ENCODE measurements around the gene FAM13C.
"Not testable (repeated sequence)": the region's sequence is repeated elsewhere in the genome, so short reads cannot be mapped to it uniquely, and the experiment has no call there.

The FAM13C gene

DNA sequence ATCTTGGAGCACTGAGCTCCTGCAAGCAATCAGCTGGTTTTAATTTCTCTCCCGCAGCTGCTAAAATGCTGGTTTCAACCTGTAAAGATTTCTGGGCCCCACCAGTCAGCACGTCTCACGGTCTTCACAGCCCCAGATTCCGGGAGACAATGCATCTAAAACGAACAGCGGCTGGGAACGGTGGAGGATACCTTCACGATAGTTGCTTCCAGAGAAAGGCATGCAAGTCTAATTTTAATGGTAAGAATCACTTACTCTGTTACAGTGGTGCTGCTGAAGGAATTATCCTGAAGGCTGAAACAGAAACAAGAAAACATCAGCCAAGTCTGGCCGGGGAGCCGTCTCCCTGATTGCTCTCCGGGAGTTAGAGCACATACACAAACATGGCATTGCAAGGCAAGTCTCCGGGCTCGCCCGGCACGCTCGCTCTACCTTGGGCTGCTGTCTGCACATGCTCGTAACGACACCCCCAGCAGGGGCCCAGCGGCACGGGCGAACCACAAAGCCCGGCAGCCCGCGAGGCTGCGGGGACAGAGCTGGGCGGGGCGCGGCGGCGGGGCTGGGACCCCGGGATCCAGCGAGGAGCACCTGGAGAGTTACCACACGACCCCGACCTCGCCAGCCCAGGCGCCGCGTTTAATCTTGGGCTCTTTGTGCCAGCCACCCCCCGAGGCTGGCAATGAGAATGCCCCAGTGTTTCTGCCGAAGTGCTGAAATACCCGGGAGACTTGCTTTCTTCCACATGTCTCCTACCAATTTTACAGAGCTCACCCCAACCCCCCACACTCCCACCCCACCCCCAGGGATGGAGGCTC, at the start of gene FAM13C:
Gene FAM13C (minus strand): TSS at position 406 of the 815 bp plus-strand sequence. CDS start 89 bp downstream, at position 317.
- H3K9ac ChIP-seq (ENCODE audit: low read depth, low read length), result peak within 1 kb of the TSS; percentile 66; the same call in 1 of the 2 replicates
- no peaks in the 10 kb centered on the region for H3K36me3 ChIP-seq (ENCODE audit: control insufficient read depth, insufficient read depth, low read length)
- peaks cover 46% of the 10 kb centered on the region for H3K27me3 ChIP-seq (ENCODE audit: control insufficient read depth, insufficient read depth, low read length)
- peak within 1 kb of the TSS; percentile 39 for H3K27ac ChIP-seq (ENCODE audit: low read depth, low read length)
- H3K4me1 ChIP-seq (ENCODE audit: control insufficient read depth, insufficient read depth, low read length), result peaks cover 10% of the 10 kb centered on the region
- H3K9me3 ChIP-seq (ENCODE audit: control insufficient read depth, insufficient read depth, low read length), result no peaks in the 10 kb centered on the region
- peak within 1 kb of the TSS; percentile 71 for H3K4me3 ChIP-seq (ENCODE audit: low read depth, low read length)

DNA sequence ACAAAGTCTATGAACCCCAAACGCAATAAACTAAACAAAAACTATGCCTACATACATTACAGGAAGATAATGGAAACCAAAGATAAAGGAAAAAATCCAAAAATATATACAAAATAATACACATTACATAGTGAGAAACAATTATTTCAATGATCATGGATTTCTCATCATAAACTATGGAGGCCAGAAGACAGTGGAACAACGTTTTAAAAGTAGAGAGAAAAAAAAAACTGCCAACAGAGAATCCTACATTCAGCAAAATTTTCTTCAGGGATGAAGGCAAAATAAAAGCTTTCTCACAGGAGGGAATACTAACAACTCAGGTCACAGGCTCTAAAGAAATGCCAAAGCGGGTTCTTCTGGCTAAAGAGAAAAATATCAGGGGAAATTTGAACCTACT, 42.9 kb upstream of the FAM13C start:
- H3K4me3 ChIP-seq (ENCODE audit: low read depth, low read length), result no peak overlapping the region
- H3K27ac ChIP-seq (ENCODE audit: low read depth, low read length), result no peak overlapping the region
- H3K4me1 ChIP-seq (ENCODE audit: control insufficient read depth, insufficient read depth, low read length), result peaks cover 5% of the 10 kb centered on the region; the same call in 1 of the 2 replicates
- no peaks in the 10 kb centered on the region for H3K36me3 ChIP-seq (ENCODE audit: control insufficient read depth, insufficient read depth, low read length)
- H3K9me3 ChIP-seq (ENCODE audit: control insufficient read depth, insufficient read depth, low read length), result peaks cover 2% of the 10 kb centered on the region; the same call in 1 of the 2 replicates
- H3K27me3 ChIP-seq (ENCODE audit: control insufficient read depth, insufficient read depth, low read length), result no peaks in the 10 kb centered on the region
- no peak overlapping the region for H3K9ac ChIP-seq (ENCODE audit: low read depth, low read length)

DNA sequence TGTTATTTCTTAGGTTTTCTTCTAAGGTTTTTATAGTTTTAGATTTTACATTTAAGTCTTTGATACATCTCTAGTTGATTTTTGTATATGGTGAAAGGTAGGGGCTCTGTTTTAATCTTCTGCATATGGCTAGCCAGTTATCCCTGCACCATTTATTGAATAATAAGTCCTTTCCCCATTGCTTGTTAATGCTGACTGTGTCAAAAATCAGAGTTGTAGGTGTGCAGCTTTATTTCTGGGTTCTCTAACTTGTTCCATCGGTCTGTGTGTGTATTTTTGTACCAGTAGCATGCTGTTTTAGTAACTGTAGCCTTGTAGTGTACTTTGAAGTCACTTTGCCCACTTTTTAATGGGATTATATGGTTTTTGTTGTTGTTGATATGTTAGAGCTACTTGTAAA, 37.9 kb upstream of the FAM13C start:
- H3K4me1 ChIP-seq (ENCODE audit: control insufficient read depth, insufficient read depth, low read length), result peaks cover 5% of the 10 kb centered on the region; the same call in 1 of the 2 replicates
- no peak overlapping the region for H3K27ac ChIP-seq (ENCODE audit: low read depth, low read length)
- H3K36me3 ChIP-seq (ENCODE audit: control insufficient read depth, insufficient read depth, low read length), result no peaks in the 10 kb centered on the region
- H3K27me3 ChIP-seq (ENCODE audit: control insufficient read depth, insufficient read depth, low read length), result no peaks in the 10 kb centered on the region
- 0 out of 2 replicates have a peak, but pooled peaks cover under 1% of the 10 kb centered on the region for H3K9me3 ChIP-seq (ENCODE audit: control insufficient read depth, insufficient read depth, low read length)
- no peak overlapping the region for H3K9ac ChIP-seq (ENCODE audit: low read depth, low read length)
- H3K4me3 ChIP-seq (ENCODE audit: low read depth, low read length), result no peak overlapping the region

DNA sequence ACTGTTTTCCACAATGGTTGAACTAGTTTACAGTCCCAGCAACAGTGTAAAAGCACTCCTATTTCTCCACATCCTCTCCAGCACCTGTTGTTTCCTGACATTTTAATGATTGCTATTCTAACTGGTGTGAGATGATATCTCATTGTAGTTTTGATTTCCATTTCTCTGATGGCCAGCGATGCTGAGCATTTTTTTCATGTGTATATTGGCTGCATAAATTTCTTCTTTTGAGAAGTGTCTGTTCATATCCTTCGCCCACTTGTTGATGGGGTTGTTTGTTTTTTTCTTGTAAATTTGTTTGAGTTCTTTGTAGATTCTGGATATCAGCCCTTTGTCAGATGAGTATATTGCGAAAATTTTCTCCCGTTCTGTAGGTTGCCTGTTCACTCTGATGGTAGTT, 37.0 kb upstream of the FAM13C start:
- H3K27ac ChIP-seq (ENCODE audit: low read depth, low read length); H3K9me3 ChIP-seq (ENCODE audit: control insufficient read depth, insufficient read depth, low read length); H3K4me3 ChIP-seq (ENCODE audit: low read depth, low read length); H3K36me3 ChIP-seq (ENCODE audit: control insufficient read depth, insufficient read depth, low read length); H3K27me3 ChIP-seq (ENCODE audit: control insufficient read depth, insufficient read depth, low read length); H3K4me1 ChIP-seq (ENCODE audit: control insufficient read depth, insufficient read depth, low read length); H3K9ac ChIP-seq (ENCODE audit: low read depth, low read length): not testable (repeated sequence)

DNA sequence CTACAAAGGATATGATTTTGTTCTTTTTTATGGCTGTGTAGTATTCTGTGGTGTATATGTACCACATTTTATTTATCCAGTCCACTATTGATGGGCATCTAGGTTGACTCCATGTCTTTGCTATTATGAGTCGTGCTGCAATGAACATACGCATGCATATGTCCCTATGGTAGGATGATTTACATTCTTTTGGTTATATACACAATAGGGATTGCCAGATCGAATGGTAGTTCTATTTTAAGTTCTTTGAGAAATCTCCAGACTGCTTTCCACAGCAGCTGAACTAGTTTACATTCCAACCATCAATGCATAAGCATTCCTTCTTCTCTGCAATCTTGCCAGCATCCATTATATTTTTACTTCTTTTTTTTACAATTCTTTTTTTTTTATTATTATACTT, 35.6 kb upstream of the FAM13C start:
- Histone ChIP-seq H3K4me1 (ENCODE audit: control insufficient read depth, insufficient read depth, low read length) (peaks cover 15% of the 10 kb centered on the region), H3K36me3 (ENCODE audit: control insufficient read depth, insufficient read depth, low read length) (no peaks in the 10 kb centered on the region), H3K9me3 (ENCODE audit: control insufficient read depth, insufficient read depth, low read length) (no peaks in the 10 kb centered on the region), H3K9ac (ENCODE audit: low read depth, low read length) (no peak overlapping the region), H3K27ac (ENCODE audit: low read depth, low read length) (no peak overlapping the region), H3K4me3 (ENCODE audit: low read depth, low read length) (no peak overlapping the region), H3K27me3 (ENCODE audit: control insufficient read depth, insufficient read depth, low read length) (no peaks in the 10 kb centered on the region)

DNA sequence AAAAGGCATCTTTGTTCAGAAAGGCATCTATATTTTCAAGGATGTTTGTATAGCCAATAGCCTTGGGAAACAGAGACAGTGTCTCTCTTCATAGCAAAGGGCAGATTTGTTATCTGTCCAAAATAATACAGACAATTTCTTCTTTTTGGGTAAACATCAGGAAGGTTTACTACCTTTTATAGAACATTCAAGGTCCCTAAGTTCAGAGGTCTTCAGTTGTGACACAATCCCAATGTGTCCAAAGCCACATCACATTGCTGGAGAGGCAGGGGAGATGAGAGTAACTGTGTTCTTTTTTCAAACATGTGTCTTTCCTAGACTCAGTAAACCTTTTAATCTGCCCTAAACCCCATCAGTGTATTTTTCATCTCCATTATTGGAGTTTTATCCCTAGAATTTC, 33.6 kb upstream of the FAM13C start:
- Histone ChIP-seq H3K4me1 (ENCODE audit: control insufficient read depth, insufficient read depth, low read length) (peaks cover 21% of the 10 kb centered on the region), H3K4me3 (ENCODE audit: low read depth, low read length) (no peak overlapping the region), H3K27ac (ENCODE audit: low read depth, low read length) (no peak overlapping the region), H3K36me3 (ENCODE audit: control insufficient read depth, insufficient read depth, low read length) (no peaks in the 10 kb centered on the region), H3K27me3 (ENCODE audit: control insufficient read depth, insufficient read depth, low read length) (no peaks in the 10 kb centered on the region), H3K9ac (ENCODE audit: low read depth, low read length) (no peak overlapping the region), H3K9me3 (ENCODE audit: control insufficient read depth, insufficient read depth, low read length) (no peaks in the 10 kb centered on the region)

DNA sequence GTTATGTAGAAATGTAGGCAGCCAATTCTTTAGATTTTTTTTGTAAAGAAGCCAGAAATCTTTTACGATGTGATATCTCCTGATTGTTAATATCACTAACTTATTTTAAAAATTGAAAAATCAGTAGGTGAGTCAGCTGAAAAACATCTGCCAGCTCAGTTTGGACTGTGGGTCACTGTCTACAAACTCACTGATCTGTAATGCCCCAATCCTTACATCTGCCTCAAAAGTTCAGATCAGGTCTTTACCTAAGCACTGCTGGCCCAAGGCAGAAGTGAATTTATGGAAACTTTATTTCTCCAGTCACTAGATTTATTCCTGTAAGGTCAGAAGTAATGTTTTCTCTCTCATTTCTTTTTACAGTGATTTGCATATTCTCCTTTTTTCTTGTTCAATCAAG, 31.0 kb upstream of the FAM13C start:
- Histone ChIP-seq H3K4me3 (ENCODE audit: low read depth, low read length) (no peak overlapping the region), H3K9ac (ENCODE audit: low read depth, low read length) (peak overlapping the region; percentile 39; the same call in 1 of the 2 replicates), H3K27ac (ENCODE audit: low read depth, low read length) (no peak overlapping the region), H3K4me1 (ENCODE audit: control insufficient read depth, insufficient read depth, low read length) (peaks cover 21% of the 10 kb centered on the region), H3K36me3 (ENCODE audit: control insufficient read depth, insufficient read depth, low read length) (no peaks in the 10 kb centered on the region), H3K27me3 (ENCODE audit: control insufficient read depth, insufficient read depth, low read length) (no peaks in the 10 kb centered on the region), H3K9me3 (ENCODE audit: control insufficient read depth, insufficient read depth, low read length) (no peaks in the 10 kb centered on the region)

DNA sequence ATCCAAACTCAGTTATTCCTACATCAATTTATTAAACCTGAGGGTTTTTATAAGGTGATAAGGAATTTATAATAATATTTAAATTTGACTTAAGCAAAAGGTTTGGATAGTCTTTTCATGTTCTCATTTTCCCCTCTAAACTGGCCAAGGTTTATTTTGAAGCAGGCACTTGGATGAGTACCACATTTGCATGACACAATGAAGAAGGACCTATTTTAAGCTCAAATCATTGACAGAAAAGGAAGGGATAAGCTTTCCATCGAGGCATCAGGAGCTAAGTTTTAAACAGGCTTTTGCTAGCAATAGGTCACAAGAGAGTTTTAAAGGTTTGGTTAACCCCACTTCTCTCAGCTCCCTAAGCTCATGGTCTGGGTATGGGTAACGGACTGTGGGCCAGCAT, 28.7 kb upstream of the FAM13C start:
- no peaks in the 10 kb centered on the region for H3K9me3 ChIP-seq (ENCODE audit: control insufficient read depth, insufficient read depth, low read length)
- no peak overlapping the region for H3K4me3 ChIP-seq (ENCODE audit: low read depth, low read length)

DNA sequence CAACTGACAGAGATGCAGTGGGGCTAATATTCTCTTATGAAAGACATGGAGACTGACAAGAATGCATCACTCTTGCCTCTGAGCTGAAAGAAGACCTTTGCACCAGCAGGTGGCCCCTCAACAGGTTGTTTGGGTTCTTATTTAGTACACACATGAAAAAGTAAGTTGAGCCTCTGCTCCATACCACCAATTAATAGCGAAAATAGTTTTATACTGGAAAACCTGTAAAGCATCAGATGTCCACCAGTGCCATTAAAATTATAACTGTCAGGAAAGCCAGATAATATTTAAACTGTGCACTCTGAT, 26.3 kb upstream of the FAM13C start:
- Histone ChIP-seq H3K27me3 (ENCODE audit: control insufficient read depth, insufficient read depth, low read length) (no peaks in the 10 kb centered on the region), H3K9me3 (ENCODE audit: control insufficient read depth, insufficient read depth, low read length) (no peaks in the 10 kb centered on the region), H3K4me3 (ENCODE audit: low read depth, low read length) (no peak overlapping the region), H3K4me1 (ENCODE audit: control insufficient read depth, insufficient read depth, low read length) (peaks cover 18% of the 10 kb centered on the region), H3K9ac (ENCODE audit: low read depth, low read length) (no peak overlapping the region), H3K27ac (ENCODE audit: low read depth, low read length) (no peak overlapping the region), H3K36me3 (ENCODE audit: control insufficient read depth, insufficient read depth, low read length) (no peaks in the 10 kb centered on the region)

More for the DNA sequence above, 28.7 kb upstream of the FAM13C start:
- Histone ChIP-seq H3K4me1 (ENCODE audit: control insufficient read depth, insufficient read depth, low read length) (peaks cover 21% of the 10 kb centered on the region), H3K27me3 (ENCODE audit: control insufficient read depth, insufficient read depth, low read length) (no peaks in the 10 kb centered on the region), H3K9ac (ENCODE audit: low read depth, low read length) (no peak overlapping the region), H3K27ac (ENCODE audit: low read depth, low read length) (no peak overlapping the region), H3K36me3 (ENCODE audit: control insufficient read depth, insufficient read depth, low read length) (no peaks in the 10 kb centered on the region)

DNA sequence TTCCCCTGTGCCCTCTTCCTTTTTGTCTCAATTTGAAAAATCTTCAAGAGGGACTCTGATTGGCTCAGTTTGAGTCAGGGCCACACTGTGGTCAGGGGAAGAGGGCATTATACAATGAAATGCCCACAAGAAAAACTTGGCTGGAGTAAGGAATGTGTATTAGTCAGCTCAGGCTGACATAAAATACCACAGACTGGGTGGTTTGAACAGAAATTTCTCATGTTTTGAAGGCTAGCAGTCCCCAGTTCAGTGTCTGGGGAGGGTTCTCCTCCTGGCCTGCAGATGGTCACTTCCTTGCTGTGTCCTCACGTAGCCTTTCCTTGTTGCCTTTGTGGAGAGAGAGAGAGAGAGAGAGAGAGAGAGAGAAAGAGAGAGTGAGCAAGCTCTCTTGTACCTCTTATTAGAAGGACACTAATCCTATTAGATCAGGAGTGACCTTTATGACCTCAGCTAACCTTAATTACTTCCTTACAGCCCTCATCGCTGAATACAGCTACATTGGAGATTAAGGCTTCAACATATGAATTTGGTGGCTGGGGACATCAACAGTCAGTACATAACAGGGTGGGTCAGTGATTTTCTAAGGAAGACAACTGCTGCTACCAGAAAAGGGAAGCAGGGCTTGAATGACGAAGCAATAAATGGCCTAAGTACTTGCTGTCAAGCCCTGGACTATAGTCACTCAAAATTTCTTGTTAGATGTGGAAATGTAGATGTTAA, 25.8 kb upstream of the FAM13C start:
- H3K27me3 ChIP-seq (ENCODE audit: control insufficient read depth, insufficient read depth, low read length), result no peaks in the 10 kb centered on the region
- H3K9me3 ChIP-seq (ENCODE audit: control insufficient read depth, insufficient read depth, low read length), result no peaks in the 10 kb centered on the region
- H3K36me3 ChIP-seq (ENCODE audit: control insufficient read depth, insufficient read depth, low read length), result no peaks in the 10 kb centered on the region
- H3K4me3 ChIP-seq (ENCODE audit: low read depth, low read length), result no peak overlapping the region
- peaks cover 12% of the 10 kb centered on the region for H3K4me1 ChIP-seq (ENCODE audit: control insufficient read depth, insufficient read depth, low read length)
- no peak overlapping the region for H3K27ac ChIP-seq (ENCODE audit: low read depth, low read length)
- no peak overlapping the region for H3K9ac ChIP-seq (ENCODE audit: low read depth, low read length)

DNA sequence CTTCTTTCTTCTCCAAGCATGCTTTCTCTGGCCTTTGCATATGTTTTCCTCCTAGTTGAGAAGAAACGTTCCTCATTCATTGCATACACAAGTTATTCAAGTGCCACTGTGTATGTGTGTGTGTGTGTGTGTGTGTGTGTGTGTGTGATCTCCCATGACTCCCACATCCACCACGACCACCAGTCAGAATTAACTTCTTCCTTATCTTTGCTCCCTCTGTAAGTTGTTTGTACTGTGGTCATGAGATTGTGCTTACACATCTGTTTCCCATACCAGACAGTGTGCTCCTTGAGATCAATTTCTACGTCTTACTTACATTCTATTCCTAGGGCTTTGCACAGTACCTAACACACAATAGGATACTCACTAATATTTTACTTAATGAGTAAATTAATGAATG, 22.4 kb upstream of the FAM13C start:
- Histone ChIP-seq H3K27me3 (ENCODE audit: control insufficient read depth, insufficient read depth, low read length) (no peaks in the 10 kb centered on the region), H3K9me3 (ENCODE audit: control insufficient read depth, insufficient read depth, low read length) (no peaks in the 10 kb centered on the region), H3K4me3 (ENCODE audit: low read depth, low read length) (no peak overlapping the region), H3K27ac (ENCODE audit: low read depth, low read length) (no peak overlapping the region), H3K9ac (ENCODE audit: low read depth, low read length) (no peak overlapping the region), H3K4me1 (ENCODE audit: control insufficient read depth, insufficient read depth, low read length) (no peaks in the 10 kb centered on the region), H3K36me3 (ENCODE audit: control insufficient read depth, insufficient read depth, low read length) (no peaks in the 10 kb centered on the region)
